B cell (primary cell): Measurements from ENCODE around the gene OTOF.

Source experiments
- EZH2 ChIP-seq: IDR thresholded peaks from 2 replicates; pipeline ENCODE4 v1.6.1; 2012; ENCODE audit warnings: borderline replicate concordance, low read depth, mild to moderate bottlenecking, moderate library complexity, low read length; ENCODE audit not compliant: insufficient read depth, poor library complexity, severe bottlenecking
- TF ChIP-seq, protein P1 (sequence below): fragments of 200-600 bp; IDR thresholded peaks from one replicate; pipeline ENCODE4 v1.8.0; 2022; ENCODE audit warnings: antibody characterized with exemption, mild to moderate bottlenecking

- TF ChIP-seq, protein P1, sequence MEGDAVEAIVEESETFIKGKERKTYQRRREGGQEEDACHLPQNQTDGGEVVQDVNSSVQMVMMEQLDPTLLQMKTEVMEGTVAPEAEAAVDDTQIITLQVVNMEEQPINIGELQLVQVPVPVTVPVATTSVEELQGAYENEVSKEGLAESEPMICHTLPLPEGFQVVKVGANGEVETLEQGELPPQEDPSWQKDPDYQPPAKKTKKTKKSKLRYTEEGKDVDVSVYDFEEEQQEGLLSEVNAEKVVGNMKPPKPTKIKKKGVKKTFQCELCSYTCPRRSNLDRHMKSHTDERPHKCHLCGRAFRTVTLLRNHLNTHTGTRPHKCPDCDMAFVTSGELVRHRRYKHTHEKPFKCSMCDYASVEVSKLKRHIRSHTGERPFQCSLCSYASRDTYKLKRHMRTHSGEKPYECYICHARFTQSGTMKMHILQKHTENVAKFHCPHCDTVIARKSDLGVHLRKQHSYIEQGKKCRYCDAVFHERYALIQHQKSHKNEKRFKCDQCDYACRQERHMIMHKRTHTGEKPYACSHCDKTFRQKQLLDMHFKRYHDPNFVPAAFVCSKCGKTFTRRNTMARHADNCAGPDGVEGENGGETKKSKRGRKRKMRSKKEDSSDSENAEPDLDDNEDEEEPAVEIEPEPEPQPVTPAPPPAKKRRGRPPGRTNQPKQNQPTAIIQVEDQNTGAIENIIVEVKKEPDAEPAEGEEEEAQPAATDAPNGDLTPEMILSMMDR = no peak
- TF ChIP-seq EZH2 = no peak
These were observed 43.9 kb upstream of the OTOF start for GRCh38 chr2:26521913-26522180.
